GM19238 (cell line): ENCODE data around the gene SLC6A18.

ENCODE experiments used
- DNase-seq: peaks from one replicate; pipeline ENCODE4 v3.0.0; 2011; ENCODE audit warnings: low spot score; ENCODE audit not compliant: insufficient read length

The SLC6A18 gene

DNA sequence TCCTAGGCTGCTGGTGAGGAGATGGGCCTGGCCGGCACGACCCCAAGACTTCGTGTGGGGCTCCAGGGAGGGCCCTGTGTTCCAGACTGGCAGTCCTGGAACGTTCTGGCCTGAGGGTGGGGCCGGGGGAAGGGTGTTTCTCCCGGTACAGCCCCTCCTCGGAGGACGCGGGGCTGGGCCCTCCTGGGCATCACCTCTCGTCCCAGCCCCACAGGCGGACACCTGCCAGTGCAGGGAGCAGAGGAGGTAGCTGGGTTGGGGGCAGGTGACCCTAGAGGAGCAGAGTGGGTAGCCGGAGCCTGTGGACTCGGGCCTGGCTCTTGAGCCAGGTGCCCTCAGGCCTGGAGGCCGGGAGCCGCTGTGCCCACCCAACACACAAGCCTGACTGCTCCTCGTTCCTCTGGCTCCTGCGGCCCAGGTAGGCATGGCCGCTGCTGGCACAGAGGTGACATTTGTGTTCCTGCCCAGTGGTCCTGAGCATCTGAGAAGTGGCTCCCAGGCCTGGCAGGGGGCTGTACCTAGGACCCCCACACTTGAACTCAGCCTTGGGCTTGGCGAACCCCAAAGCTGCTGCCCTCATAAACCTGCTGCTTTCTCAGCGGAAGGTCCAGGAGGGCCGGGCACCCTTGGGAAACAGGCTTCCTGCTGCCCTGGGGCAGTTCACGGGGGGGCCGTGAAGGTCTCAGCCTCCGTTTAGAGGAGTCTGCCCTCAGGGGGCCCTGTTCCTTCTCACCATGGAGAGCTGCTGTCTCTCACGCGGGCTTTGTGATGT lies 23.0 kb upstream of the SLC6A18 start:
- no peak for DNase-seq

DNA sequence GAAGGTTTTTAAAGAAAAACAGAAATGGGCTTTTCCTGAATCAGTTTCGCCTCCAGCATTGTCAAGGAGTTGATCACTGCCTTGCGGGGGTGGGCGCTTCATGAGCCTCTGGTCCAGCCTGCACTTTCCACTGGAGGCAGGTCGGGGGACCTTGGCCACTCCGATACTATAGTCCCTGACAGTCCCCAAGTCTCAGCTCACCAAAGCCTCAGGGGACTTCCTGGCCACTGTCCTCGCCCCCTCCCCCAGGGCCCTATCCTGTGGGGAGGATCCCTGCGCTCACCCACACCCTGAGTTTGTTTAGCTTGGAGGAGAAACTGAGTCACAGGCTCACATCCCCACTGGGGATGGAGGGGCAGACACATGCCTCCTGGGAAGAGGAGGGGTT lies 22.4 kb upstream of the SLC6A18 start:
- no peak for DNase-seq

DNA sequence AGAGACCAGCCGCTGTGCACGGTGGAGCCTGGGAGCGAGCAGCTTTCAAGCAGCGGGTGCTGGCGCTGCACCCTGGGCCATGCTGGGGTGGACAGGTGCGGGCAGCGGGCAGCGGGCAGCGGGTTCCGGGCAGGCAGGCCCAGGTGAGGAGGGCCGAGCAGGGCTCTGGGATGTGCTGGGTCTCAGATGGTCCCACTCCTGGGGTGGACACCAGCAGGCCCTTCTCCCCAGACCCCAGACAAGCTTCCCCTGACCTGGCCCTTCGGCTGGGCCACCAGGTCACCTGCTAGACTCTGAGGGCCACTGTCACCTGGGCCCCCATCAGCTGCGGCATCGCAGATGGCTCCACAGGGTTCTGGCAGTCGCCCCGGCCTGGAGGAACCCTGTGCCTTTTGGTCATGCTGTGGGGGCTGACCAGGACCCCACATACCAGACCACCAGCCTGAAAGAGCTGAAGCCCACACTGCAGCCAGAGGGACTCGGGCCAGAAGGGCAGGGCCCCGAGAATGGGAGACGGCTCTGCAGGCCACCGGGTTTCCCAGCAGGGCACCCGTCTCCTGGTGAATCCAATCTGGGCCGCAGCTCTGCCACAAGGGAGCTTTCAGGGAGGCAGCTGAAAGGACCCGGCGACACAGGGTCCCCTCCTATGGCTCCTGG lies 21.7 kb upstream of the SLC6A18 start:
- DNase-seq: no peak

DNA sequence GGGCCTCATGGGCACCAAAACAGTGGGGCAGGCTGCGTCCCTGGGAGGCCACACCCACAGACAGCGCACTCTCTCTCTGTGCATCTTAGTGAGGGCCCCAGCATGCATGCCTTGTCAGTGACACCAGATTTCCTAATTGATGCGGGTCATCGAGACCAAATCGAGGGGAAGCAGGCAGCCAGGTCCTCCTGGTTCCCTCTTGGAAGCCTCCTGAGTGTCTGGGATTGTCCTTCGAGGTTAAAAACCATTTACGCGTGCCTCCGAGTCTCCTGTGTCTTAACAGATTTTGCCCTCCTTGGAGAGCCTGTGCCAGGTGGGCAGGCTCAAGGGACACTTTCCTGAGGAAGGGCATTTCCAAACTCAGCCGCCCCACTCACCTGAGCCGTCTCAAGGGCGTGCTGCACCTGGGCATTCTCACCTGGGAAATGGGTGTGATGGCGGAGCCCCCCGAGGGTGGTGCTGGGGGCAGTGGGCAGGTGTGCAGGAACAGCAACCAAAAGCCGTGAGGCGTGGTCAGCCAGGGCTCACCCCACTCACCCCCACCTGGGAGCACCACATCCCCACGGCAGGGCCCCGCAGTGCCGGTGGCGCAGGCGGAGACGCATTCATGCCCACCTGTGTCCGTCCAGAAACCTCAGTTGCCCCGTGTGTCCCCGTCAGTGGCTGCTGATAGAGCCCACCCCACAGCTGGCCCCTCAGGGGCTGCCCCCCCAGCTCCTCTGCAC lies 21.1 kb upstream of the SLC6A18 start:
- no peak for DNase-seq

DNA sequence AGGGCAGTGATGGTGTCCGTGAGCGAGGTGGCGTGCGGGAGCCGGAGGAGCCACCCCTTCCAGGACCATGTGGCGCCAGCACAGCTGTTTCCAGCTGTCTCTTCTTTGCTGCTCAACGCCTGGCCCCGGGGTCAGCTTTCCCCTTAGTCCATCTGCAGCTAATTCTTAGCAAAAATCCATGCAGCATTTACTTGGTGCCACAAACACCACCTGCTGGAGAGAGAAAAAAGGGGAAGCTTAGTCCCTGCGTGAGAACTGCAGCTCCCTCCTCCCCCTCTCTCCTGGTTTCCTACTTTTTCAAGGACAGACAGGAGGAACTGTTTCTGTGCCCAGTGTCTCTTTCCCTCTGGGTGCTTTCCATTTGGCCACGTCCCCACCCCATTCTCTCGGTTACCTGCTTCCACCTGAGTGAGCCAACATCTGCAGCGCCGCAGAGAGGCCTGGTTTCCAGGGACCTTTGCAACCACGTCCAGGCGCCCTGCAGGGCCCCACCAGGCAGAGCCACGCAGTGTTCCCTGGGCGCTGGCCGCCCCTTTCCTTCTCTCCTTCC lies 20.4 kb upstream of the SLC6A18 start:
- no peak for DNase-seq

DNA sequence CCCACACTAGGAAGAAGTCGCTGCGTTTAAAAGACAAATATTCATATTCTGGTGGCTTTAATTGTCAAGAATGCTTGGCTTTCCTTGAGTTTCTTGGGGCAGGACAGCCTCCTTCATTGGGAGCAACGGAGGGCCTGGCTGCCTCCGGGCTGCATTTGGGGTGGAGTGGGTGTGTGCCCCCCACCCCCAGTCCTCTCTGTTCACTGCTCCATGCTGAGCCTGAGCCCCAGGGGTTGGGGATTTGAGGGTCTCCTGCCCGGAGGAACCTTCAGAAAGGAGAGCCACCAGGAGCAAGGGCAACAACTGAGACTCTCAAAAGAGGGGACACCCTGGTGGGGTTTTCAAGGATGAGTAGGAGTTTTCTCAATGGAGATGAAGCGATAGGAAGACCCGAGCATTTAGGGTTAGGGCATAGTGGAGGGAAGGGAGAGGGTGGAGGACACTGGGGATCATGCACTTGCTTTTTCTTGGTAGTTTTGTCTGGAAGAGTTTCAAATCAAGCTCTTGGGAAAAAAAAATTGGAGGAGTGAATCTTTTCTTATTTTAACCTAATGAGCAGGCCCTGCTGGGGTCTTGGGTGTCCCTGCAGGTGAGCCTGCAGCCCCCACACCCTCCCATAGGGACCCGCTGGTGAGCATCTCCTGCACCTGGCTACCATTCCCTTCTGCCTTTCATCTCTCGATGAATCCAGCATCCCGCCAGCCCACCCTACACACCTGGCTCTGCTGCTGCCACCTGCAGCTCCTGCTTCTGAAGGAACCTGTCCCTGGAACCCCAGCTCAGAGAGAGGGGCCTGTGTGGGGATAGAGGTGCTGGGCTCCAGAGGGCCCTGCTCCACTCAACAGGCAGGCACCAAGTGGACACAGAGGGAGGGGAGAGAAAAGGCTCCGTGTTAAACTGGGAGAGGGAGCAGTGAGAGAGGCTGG lies 19.7 kb upstream of the SLC6A18 start:
- DNase-seq: no peak

DNA sequence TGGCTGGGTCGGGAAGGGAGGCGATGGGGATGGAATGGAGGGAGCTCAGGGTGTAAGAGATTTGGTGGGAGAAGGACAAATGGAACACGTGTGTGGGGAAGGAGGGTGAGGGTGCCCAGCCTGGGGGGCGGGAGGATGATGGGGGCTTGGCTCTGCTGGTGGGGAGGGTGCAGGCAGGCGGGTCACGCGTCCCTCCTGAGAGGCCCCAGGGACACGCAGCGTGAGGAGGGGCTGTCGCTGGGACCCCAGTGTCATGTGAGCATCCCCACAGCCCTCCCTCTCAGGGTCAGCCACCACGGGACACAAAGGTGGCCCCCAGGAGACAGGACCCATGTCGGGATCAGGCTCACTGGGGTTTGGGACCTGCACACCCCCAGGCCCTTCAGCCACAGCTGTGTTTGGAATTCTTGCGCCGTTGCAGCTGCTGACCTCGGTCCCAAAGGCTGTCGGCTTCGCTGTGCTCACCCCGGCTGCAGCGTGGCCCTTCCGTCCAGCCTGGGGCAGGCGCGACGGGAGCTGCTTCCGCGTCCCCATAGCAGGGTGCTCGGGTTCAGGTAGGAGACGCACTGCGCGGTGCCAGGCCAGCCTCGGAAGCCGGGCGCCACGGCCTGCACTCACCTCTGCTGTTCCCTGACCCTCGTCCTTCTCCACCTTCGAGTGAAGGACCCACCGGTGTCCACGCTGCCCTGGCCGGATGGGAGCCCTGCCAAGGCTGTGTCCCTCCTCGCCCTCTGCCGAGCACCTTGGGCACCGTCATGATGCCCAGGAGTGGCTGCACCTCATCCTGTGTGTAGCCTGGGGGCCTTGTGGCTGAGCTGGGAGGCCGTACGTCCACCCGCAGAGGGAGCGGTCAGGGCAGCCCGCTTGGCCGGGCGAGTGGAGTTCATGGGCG lies 18.4 kb upstream of the SLC6A18 start:
- no peak for DNase-seq

DNA sequence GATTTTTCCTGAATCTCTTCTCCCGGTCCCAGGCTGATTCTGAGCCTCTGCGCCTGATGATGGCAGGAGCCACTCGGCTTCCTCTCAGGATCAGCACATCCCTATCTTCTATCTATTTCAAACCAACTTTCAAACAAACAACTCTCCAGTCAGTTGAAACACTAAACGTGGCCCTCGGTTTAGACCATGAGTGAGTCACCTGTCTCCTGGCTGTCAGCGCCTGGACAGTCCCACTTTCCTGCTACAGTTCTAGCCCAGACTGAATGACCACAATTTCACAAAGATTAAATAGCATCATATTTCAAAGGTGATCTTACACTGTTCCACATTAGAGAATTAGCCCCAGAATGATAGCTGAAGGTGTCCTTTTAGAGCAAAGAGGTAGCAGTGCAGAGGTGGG lies 17.6 kb upstream of the SLC6A18 start:
- no peak for DNase-seq

DNA sequence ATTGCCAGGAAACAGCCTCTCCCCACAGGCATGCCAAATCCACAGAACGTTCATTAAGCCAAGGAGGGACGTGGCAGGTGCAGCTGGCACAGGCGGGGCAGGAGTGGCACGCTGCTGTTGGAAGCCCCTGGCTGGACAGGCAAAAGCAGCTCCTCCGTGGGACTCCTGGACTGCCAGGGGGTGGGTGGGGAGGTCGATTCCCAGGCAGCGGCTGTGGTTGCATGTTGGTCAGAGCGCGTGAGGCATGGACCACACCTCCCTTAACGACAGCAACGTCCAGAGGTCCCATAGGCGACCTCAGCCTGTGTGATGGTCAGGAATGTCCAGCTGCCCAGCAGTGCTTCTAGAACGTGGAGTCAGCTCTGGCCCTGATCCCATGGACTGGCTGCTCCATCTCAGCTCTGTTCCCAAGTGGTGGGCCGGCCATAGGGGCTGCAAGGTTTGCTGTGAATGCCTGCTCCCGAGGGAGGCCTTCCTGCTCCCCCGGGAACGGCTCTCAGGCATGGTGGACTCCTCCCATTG lies 16.9 kb upstream of the SLC6A18 start:
- no peak for DNase-seq

DNA sequence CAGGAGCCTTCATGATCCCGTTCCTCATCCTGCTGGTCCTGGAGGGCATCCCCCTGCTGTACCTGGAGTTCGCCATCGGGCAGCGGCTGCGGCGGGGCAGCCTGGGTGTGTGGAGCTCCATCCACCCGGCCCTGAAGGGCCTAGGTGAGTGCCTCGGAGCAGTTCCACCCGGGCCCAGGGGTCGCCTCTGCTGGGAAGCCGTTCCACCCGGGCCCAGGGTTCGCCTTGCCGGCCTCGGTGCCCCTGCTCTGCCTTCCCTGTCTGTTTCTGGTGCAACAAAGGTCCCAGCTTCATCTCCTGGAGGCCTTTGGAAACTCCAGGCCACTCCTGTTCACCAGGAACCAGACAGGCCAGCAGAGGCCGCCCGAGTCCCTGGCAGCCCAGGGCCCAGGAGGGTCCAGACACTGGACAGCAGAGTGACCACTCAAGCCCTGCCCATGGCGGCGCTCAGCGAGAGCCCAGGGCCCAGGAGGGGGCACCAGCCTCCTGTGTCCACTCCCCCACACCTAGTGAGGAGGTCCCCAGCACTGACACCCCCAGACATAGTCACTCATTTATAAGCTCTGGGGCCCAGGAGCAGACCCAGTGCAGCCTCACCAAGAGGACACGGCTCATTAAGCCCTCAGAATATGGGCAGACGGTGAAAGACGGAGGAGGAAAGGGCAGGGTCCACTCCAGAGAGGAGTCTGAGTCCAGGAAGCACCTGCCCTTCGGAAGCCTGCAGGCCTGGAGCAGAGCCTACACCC lies 16.3 kb upstream of the SLC6A18 start:
- DNase-seq: no peak

DNA sequence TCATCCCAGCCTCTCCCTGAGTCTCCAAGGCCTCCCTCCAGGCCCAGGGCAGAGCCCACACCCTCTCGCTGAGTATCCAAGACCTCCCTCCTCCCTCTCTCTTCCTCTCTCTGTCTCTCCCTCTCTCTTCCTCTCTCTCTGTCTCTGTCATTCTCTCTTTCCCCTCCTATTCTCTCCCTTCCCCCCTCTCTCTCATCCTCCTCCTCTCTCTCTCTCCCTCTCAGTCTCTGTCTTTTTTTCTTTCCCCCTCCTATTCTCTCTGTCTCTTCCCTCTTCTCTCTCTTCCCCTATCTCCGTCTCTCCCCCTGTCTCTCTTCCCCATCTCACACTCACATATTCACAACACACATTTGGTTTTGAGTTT lies 15.7 kb upstream of the SLC6A18 start:
- DNase-seq: no peak

DNA sequence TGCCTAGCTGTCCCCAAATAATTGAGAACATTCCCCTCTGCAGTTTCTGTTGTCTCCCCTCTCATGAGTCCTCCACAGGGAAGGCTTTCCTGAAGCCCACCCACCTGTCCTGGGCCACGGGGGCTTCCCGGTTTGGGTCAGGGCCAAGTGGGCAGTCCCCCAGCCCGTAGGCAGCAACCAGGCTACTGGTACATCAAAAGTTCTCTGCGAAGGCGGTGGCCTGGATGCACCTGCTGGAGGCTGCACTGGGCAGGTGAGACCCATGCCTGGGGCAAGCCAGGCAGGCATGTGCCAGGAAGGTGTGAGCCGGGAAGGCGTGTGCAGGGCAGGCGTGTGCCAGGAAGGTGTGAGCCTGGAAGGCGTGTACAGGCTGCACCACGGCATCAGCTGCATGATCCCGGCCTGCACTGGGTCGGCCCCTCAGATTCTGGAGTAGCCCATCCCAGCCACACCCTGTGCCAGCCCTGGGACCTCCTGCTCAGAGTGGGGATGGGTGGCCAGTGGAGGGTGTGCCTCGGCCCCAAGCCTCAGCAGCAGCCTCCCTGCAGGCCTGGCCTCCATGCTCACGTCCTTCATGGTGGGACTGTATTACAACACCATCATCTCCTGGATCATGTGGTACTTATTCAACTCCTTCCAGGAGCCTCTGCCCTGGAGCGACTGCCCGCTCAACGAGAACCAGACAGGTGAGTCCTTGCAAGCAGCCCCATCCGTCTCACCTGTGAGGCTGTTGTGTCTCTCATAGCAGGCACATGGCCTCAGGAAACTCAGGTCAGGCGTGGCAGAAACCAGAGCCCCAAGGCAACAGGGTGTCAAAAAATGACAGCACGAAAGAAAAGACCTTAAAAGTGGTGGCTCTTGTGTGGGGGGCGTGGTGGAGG lies 15.0 kb upstream of the SLC6A18 start:
- no peak for DNase-seq

DNA sequence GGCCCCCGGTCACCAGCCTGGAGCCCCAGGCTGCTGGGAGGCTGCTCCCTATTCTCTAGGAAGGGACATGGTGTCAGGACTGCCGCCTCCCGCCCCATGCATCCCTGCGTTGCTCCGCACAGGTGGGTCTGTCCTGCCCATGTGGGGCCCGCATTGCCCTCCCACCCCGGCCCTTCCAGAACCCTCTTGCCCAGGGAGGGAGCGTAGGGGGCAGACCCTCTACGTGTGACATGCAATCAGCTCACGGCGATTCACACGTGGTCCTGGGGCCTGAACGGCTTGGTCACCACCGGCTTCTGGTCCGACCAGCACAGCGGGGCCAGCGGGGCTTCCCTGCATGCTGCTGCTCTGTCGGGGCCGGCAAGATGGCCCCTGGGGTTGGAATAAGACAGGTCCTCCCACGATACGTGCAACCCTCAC lies 14.3 kb upstream of the SLC6A18 start:
- no peak for DNase-seq

DNA sequence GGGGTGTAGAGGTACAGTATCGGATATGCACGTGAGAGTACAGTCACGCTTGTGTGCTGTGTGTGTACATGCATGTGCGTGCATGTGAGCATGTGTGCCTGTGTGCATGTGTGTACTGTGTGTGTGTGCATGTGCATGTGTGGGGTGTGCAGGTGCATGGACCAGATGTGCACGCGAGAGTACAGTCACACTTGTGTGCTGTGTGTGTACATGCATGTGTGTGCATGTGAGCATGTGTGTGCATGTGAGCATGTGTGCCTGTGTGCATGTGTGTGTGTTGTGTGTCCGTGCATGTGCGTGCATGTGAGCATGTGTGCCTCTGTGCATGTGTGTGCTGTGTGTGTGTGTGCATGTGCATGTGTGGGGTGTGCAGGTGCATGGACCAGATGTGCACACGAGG lies 13.5 kb upstream of the SLC6A18 start:
- DNase-seq: no peak

DNA sequence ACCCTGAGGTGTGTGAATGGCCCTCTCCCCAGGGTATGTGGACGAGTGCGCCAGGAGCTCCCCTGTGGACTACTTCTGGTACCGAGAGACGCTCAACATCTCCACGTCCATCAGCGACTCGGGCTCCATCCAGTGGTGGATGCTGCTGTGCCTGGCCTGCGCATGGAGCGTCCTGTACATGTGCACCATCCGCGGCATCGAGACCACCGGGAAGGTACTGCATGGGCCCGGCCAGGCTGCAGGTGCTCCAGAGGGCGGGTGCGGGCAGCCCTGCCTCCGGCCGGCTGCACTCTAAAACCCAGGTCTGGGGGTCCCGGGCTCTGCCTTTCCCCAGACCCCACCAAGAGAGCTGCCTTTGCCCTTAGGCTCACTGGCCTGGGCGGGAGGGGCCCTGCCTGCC lies 12.9 kb upstream of the SLC6A18 start:
- DNase-seq: no peak

DNA sequence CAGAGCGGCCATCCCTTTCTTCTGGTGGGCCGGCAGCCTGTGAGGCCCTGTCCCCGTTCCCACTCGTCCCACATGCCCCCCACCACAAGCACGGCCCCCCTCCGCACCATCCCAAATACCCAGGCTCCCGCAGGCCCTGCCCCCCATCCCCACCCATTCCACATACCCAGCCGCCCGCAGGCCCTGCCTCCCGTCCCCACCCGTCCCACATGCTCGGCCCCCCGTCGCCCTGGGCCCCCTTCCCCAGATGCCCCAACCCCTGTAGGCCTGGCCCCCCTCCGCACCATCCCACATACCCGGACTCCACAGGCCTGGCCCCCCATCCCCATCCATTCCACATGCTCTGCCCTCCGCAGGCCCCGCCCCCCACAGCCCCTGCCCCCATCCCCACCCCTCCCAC lies 12.3 kb upstream of the SLC6A18 start:
- DNase-seq: no peak

DNA sequence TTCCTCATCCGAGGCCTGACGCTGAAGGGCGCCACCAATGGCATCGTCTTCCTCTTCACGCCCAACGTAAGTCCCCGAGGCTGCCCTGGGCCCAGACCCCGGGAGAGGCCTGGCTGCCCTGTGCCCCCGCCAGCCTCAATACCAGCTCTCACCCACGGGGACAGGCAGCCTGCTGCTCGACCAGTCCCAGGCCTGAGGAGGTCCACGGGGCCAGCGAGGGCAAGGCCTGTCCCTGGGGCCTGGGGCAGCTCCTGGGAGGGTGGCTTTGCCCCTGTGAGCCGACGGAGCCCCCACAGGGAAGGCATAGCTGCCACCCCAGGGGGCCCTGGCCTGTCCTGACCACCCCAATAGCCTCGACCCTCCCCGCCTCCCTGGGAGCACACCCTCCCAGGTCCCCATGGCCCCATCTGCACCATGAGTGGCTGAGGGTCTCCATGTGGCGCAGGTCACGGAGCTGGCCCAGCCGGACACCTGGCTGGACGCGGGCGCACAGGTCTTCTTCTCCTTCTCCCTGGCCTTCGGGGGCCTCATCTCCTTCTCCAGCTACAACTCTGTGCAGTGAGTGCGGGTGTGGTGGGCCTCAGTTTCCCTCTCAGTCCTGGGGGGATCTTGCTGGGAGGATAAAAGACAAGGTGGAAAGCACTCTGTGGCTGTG lies 11.5 kb upstream of the SLC6A18 start:
- DNase-seq: no peak
